HG02943 (cell line): ENCODE results near the gene NUP133.

Source experiments
- ATAC-seq: cut with Tn5 transposase; IDR thresholded peaks from one replicate; pipeline ENCODE4 v1.9.1; 2021; ENCODE audit warnings: mild to moderate bottlenecking, low read depth, moderate library complexity; ENCODE audit not compliant: unreplicated experiment

Gene NUP133

GRCh38 chr1:229392936-229393335, 115.2 kb downstream of the NUP133 start:
- ATAC-seq: no peak
